Measurements from ENCODE around the gene JUNB. TPM values are rescaled to one million over a fixed set of nuclear protein-coding genes. Genes with fewer than 3 reads are reported as not detected.
A peak's percentile ranks its signal among the peaks of the same experiment; 100 is the strongest.

Gene JUNB
- total and polyA plus RNA-seq, 2 of the 13 experiments (the other 11 are each of a cell fraction or from before 2014, with no cell fraction given): 7.7 to 8.2 TPM

DNA sequence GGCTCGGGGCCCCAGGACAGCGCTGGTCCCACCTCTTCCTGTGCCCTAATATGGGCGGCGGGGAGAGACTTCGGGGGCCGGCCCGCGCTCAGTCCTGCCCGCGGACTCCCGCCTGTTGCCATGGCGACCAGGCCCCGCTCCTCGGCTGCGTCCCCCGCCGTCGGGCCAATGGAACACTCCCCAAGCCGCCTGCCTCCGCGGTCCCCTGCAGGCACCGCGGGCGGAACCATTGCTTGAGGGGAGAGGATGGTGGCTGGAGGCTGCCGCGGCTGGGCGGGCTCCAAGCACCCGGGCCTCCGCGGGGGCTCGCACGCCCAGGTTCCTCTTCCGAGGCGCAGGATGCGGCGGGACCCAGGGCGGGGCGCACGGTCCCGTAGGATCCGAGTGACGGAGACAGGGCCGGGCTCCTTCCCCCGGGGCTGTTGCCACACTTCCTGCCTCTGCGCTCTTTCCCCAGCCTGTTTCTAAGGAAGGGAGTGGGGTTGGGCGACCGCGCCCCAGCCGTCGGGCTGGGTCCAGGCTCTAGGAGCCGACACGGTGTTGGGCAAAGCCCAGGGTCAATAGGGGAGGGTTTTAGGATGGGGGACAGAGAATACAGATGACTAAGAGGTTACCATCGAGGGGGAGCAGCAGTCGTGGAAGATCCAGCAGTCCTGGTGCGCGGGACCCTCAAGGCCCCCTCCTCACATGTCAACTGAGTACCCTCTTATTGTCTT, 1.2 kb upstream of the JUNB start (continued):
- TF ChIP-seq THAP8 (CRISPR knock-in tag; IDR thresholded peaks at IDR 0.05; ENCODE audit: borderline replicate concordance): no peak
- TF ChIP-seq SNAPC5 (CRISPR knock-in tag; IDR thresholded peaks at IDR 0.05; ENCODE audit: borderline replicate concordance): no peak
- TF ChIP-seq, protein P1, sequence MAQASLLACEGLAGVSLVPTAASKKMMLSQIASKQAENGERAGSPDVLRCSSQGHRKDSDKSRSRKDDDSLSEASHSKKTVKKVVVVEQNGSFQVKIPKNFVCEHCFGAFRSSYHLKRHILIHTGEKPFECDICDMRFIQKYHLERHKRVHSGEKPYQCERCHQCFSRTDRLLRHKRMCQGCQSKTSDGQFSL (CRISPR knock-in tag; IDR thresholded peaks at IDR 0.05): no peak
- no peak for TF ChIP-seq MXD4 (CRISPR knock-in tag; IDR thresholded peaks at IDR 0.05)
- no peak for TF ChIP-seq DR1 (CRISPR knock-in tag; IDR thresholded peaks at IDR 0.05)
- TF ChIP-seq, protein P2, sequence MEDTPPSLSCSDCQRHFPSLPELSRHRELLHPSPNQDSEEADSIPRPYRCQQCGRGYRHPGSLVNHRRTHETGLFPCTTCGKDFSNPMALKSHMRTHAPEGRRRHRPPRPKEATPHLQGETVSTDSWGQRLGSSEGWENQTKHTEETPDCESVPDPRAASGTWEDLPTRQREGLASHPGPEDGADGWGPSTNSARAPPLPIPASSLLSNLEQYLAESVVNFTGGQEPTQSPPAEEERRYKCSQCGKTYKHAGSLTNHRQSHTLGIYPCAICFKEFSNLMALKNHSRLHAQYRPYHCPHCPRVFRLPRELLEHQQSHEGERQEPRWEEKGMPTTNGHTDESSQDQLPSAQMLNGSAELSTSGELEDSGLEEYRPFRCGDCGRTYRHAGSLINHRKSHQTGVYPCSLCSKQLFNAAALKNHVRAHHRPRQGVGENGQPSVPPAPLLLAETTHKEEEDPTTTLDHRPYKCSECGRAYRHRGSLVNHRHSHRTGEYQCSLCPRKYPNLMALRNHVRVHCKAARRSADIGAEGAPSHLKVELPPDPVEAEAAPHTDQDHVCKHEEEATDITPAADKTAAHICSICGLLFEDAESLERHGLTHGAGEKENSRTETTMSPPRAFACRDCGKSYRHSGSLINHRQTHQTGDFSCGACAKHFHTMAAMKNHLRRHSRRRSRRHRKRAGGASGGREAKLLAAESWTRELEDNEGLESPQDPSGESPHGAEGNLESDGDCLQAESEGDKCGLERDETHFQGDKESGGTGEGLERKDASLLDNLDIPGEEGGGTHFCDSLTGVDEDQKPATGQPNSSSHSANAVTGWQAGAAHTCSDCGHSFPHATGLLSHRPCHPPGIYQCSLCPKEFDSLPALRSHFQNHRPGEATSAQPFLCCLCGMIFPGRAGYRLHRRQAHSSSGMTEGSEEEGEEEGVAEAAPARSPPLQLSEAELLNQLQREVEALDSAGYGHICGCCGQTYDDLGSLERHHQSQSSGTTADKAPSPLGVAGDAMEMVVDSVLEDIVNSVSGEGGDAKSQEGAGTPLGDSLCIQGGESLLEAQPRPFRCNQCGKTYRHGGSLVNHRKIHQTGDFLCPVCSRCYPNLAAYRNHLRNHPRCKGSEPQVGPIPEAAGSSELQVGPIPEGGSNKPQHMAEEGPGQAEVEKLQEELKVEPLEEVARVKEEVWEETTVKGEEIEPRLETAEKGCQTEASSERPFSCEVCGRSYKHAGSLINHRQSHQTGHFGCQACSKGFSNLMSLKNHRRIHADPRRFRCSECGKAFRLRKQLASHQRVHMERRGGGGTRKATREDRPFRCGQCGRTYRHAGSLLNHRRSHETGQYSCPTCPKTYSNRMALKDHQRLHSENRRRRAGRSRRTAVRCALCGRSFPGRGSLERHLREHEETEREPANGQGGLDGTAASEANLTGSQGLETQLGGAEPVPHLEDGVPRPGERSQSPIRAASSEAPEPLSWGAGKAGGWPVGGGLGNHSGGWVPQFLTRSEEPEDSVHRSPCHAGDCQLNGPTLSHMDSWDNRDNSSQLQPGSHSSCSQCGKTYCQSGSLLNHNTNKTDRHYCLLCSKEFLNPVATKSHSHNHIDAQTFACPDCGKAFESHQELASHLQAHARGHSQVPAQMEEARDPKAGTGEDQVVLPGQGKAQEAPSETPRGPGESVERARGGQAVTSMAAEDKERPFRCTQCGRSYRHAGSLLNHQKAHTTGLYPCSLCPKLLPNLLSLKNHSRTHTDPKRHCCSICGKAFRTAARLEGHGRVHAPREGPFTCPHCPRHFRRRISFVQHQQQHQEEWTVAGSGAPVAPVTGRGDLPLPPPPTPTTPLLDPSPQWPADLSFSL (CRISPR knock-in tag; IDR thresholded peaks at IDR 0.05): no peak
- TF ChIP-seq ZNF652 (CRISPR knock-in tag; IDR thresholded peaks at IDR 0.05; ENCODE audit: borderline replicate concordance, low read depth): no peak
- no peak for TF ChIP-seq ZNF609 (CRISPR knock-in tag; IDR thresholded peaks at IDR 0.05; ENCODE audit: borderline replicate concordance)
- TF ChIP-seq RELA (CRISPR knock-in tag; IDR thresholded peaks at IDR 0.05): no peak
- no peak for TF ChIP-seq IKZF1 (IDR thresholded peaks at IDR 0.05)
- no peak for TF ChIP-seq ELF4 (CRISPR knock-in tag; IDR thresholded peaks at IDR 0.05; ENCODE audit: borderline replicate concordance)
- TF ChIP-seq ZNF446 (CRISPR knock-in tag; IDR thresholded peaks at IDR 0.05): no peak
- peak; percentile 91 for TF ChIP-seq BHLHE40 (IDR thresholded peaks at IDR 0.05; ENCODE audit: low read length)
- no peak for TF ChIP-seq NR1H2 (CRISPR knock-in tag; IDR thresholded peaks at IDR 0.05; ENCODE audit: borderline replicate concordance, low read depth)
- TF ChIP-seq REXO4 (CRISPR knock-in tag; IDR thresholded peaks at IDR 0.05; ENCODE audit: borderline replicate concordance): no peak
- TF ChIP-seq TBX2 (CRISPR knock-in tag; IDR thresholded peaks at IDR 0.05; ENCODE audit: borderline replicate concordance): peak; percentile 52; the same call in 1 of the 2 replicates
- no peak for TF ChIP-seq ZNF557 (CRISPR knock-in tag; IDR thresholded peaks at IDR 0.05)

Data from HepG2 (cell line).